ENCODE results near the gene TMPRSS3.

- no peak for TF ChIP-seq EP300 (IDR thresholded peaks at IDR 0.05)
- TF ChIP-seq CTCF (IDR thresholded peaks at IDR 0.05): no peak
Observed at GRCh38 chr21:42413500-42413899, 17.6 kb upstream of the TMPRSS3 start.
